ENCODE data around the gene MECP2.

DNA sequence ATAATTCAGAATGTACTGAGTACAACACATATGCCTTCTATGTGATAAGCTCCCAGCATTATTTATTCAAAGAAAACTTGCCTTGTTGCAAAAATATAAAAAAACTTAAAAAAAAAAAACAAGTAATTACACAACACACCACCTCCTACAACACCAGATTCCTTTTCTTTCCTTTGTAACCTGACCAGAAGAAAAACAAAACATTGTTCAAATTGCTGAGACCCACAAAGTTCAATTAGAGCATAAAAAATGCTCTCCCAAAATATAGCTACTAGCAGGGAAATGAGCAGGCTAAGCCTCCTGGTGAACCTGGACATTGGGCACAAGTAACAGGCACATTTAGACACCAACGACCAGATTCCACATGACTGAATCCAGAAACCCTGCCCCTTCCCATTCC lies 38.3 kb downstream of the MECP2 start:
- TF ChIP-seq YY1 (IDR thresholded peaks at IDR 0.05; ENCODE audit: insufficient read depth, insufficient read length) = no peak
- TF ChIP-seq ZNF274 (IDR thresholded peaks at IDR 0.05; ENCODE audit: low read depth, low read length) = no peak
- TF ChIP-seq SUZ12 (IDR thresholded peaks at IDR 0.05; ENCODE audit: extremely low read depth, insufficient read depth, insufficient read length) = no peak

Measured in NT2/D1 (cell line).